ENCODE data around the gene NPR1.

DNA sequence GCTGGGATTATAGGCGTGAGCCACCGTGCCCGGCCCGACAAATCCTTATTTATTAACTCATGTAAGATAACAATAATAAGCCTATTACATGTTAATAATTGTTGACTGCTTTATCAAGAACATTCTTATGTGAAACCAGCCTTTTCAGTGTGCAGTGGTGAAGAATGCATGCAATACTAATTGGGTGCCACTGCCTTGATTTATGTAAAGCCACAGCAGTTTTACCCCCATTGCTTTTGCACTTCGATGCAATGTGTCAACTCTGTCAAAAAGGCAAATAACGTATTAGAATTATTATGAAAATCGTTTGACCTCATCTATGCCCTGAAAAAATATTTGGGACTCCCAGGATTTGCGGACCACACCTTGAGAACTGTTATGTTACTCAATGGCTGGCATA, 18.3 kb downstream of the NPR1 start:
- no peak for TF ChIP-seq EZH2phosphoT487 (conservative IDR thresholded peaks at IDR 0.05; ENCODE audit: low read length)
- TF ChIP-seq, protein P1, sequence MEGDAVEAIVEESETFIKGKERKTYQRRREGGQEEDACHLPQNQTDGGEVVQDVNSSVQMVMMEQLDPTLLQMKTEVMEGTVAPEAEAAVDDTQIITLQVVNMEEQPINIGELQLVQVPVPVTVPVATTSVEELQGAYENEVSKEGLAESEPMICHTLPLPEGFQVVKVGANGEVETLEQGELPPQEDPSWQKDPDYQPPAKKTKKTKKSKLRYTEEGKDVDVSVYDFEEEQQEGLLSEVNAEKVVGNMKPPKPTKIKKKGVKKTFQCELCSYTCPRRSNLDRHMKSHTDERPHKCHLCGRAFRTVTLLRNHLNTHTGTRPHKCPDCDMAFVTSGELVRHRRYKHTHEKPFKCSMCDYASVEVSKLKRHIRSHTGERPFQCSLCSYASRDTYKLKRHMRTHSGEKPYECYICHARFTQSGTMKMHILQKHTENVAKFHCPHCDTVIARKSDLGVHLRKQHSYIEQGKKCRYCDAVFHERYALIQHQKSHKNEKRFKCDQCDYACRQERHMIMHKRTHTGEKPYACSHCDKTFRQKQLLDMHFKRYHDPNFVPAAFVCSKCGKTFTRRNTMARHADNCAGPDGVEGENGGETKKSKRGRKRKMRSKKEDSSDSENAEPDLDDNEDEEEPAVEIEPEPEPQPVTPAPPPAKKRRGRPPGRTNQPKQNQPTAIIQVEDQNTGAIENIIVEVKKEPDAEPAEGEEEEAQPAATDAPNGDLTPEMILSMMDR (IDR thresholded peaks at IDR 0.05; ENCODE audit: insufficient read depth, low read length, poor library complexity, severe bottlenecking), result no peak
